A673 (cell line): ENCODE results near the gene NR0B1. TPM values are rescaled to one million over a fixed set of nuclear protein-coding genes. Genes with fewer than 3 reads are reported as not detected.

Source experiments
- BruUV-seq: library from RNA; stranded (reverse); fragments of 400-500 nt; replicated peaks from 2 replicates; lab custom pipeline; 2021; lab: Mats Ljungman, UMichigan
- CTCF ChIA-PET: fragments of 300-600 bp; sonication (Branson Sonifier 250); formaldehyde crosslinking; loops from one replicate; lab custom pipeline; 2022; ENCODE audit warnings: antibody characterized with exemption; lab: Charles Lee
- POLR2A ChIA-PET: fragments of 300-600 bp; sonication (Branson Sonifier 250); formaldehyde crosslinking; loops from one replicate; lab custom pipeline; 2022; ENCODE audit warnings: antibody characterized with exemption; ENCODE audit not compliant: low non-redundant PET; lab: Charles Lee
- DNase-seq: peaks from one replicate; pipeline ENCODE4 v3.0.0-alpha.2; 2015; ENCODE audit warnings: low spot score
- H3K27ac ChIP-seq: fragments of 200-600 bp; sonication (generic); 2 replicates; pipeline ENCODE4 v1.5.1; 2016; ENCODE audit warnings: mixed run types, low read depth, mild to moderate bottlenecking, mixed read lengths, antibody characterized with exemption, low read length; ENCODE audit not compliant: poor library complexity, severe bottlenecking
- H3K27me3 ChIP-seq: fragments of 200-600 bp; sonication (generic); replicated peaks from 2 replicates; pipeline ENCODE4 v1.6.1; 2017; ENCODE audit warnings: mixed run types, low read depth, mild to moderate bottlenecking, mixed read lengths, antibody characterized with exemption, low read length; ENCODE audit not compliant: insufficient read depth, poor library complexity
- H3K36me3 ChIP-seq: fragments of 200-600 bp; sonication (generic); 2 replicates; pipeline ENCODE4 v1.6.1; 2016; ENCODE audit warnings: mixed run types, mild to moderate bottlenecking, mixed read lengths, antibody characterized with exemption, low read length; ENCODE audit not compliant: insufficient read depth, poor library complexity, severe bottlenecking
- H3K4me1 ChIP-seq: fragments of 200-600 bp; sonication (generic); 2 replicates; pipeline ENCODE4 v1.6.1; 2017; ENCODE audit warnings: mixed run types, mild to moderate bottlenecking, mixed read lengths, antibody characterized with exemption, low read length; ENCODE audit not compliant: insufficient read depth, poor library complexity, severe bottlenecking
- H3K4me3 ChIP-seq: fragments of 200-600 bp; sonication (generic); 2 replicates; pipeline ENCODE4 v1.5.1; 2016; ENCODE audit warnings: low read depth, mixed run types, mild to moderate bottlenecking, mixed read lengths, low read length; ENCODE audit not compliant: poor library complexity, severe bottlenecking
- H3K9me3 ChIP-seq: fragments of 200-600 bp; sonication (generic); 2 replicates; pipeline ENCODE4 v1.6.1; 2016; ENCODE audit warnings: mixed run types, low read depth, mild to moderate bottlenecking, mixed read lengths, antibody characterized with exemption, low read length; ENCODE audit not compliant: poor library complexity, severe bottlenecking
- CTCF ChIP-seq: fragments of 300-800, 200-600 bp; sonication (generic); conservative IDR thresholded peaks from 2 replicates; pipeline ENCODE4 v1.5.1; 2017; ENCODE audit warnings: low read depth, mild to moderate bottlenecking, antibody characterized with exemption, low read length, moderate library complexity, mixed read lengths
- EZH2 ChIP-seq: fragments of 200-600 bp; sonication (generic); IDR thresholded peaks from 2 replicates; pipeline ENCODE4 v1.6.1; 2017; ENCODE audit warnings: borderline replicate concordance, low read depth, mild to moderate bottlenecking, mixed read lengths, antibody characterized with exemption, low read length; ENCODE audit not compliant: poor library complexity, severe bottlenecking
- intact Hi-C: fragments of 100-400 bp; cut with micrococcal nuclease; formaldehyde crosslinking; loops from one replicate; pipeline ENCODE4 v1.10.0; 2022; ENCODE audit not compliant: unreplicated experiment
- total RNA-seq: library from RNA; stranded (reverse); gene quantifications from 2 replicates; pipeline ENCODE4 v1.2.3, GENCODE V29; 2021

Gene NR0B1
- total RNA-seq, 1 experiment from 2014 or later, result 69.6 TPM

GRCh38 chrX:30308263-30309138 lies 689 bp downstream of the NR0B1 start:
- Histone ChIP-seq H3K9me3 (no peaks in the 10 kb centered on the region), H3K4me1 (peaks cover 18% of the 10 kb centered on the region), H3K27ac (peak overlapping the region; percentile 82), H3K27me3 (no peaks in the 10 kb centered on the region), H3K4me3 (peak overlapping the region; percentile 70), H3K36me3 (peaks cover 28% of the 10 kb centered on the region)
- ChIA-PET POLR2A (interaction anchor here (0.7 kb wide), 1 partner anchor 36 kb away, joined by 3 read pairs; no protein-coding TSS in a partner anchor), CTCF (interaction anchor here (0.6 kb wide), 1 partner anchor 244 kb away, joined by 4 read pairs; no protein-coding TSS in a partner anchor)
- BruUV-seq, result no TSS peak
- peak; percentile 79 for DNase-seq
- intact Hi-C loops, result loop anchor here (2.0 kb wide), 1 partner anchor 166 kb away; no protein-coding TSS in a partner anchor
- TF ChIP-seq EZH2 (no peak), CTCF (peak; percentile 72)

- peak overlapping the region; percentile 70 for H3K4me3 ChIP-seq
- CTCF ChIA-PET, result no interaction called here
- POLR2A ChIA-PET, result interaction anchor here (0.7 kb wide), 1 partner anchor 35 kb away, joined by 3 read pairs; no protein-coding TSS in a partner anchor
- peak overlapping the region; percentile 82 for H3K27ac ChIP-seq
- intact Hi-C loops, result loop anchor here (2.0 kb wide), 1 partner anchor 181 kb away; no protein-coding TSS in a partner anchor
- H3K27me3 ChIP-seq, result no peaks in the 10 kb centered on the region
- no peak for DNase-seq
- H3K4me1 ChIP-seq, result peaks cover 28% of the 10 kb centered on the region
- BruUV-seq, result TSS peak; percentile 44
- H3K9me3 ChIP-seq, result no peaks in the 10 kb centered on the region
- TF ChIP-seq CTCF, result no peak
- no peak for TF ChIP-seq EZH2
- peaks cover 28% of the 10 kb centered on the region for H3K36me3 ChIP-seq
Measured at GRCh38 chrX:30307466-30307865, 1.7 kb downstream of the NR0B1 start.

- Histone ChIP-seq H3K27ac (peak overlapping the region; percentile 48), H3K36me3 (peaks cover 28% of the 10 kb centered on the region), H3K4me3 (peak overlapping the region; percentile 70), H3K9me3 (no peaks in the 10 kb centered on the region), H3K4me1 (peaks cover 43% of the 10 kb centered on the region), H3K27me3 (no peaks in the 10 kb centered on the region)
- no peak for DNase-seq
- TF ChIP-seq CTCF (no peak), EZH2 (no peak)
- ChIA-PET CTCF (no interaction called here), POLR2A (interaction anchor here (0.7 kb wide), 1 partner anchor 205 kb away, joined by 7 read pairs; no protein-coding TSS in a partner anchor)
- intact Hi-C loops, result no loop called here
- no TSS peak for BruUV-seq
Measured at GRCh38 chrX:30304866-30305265, 4.3 kb downstream of the NR0B1 start.
